Measurements from ENCODE around the gene MYO1E.

Gene MYO1E

GRCh38 chr15:59227021-59227420 lies 145.7 kb downstream of the MYO1E start:
- no peak for DNase-seq (ENCODE audit: low spot score)

DNA sequence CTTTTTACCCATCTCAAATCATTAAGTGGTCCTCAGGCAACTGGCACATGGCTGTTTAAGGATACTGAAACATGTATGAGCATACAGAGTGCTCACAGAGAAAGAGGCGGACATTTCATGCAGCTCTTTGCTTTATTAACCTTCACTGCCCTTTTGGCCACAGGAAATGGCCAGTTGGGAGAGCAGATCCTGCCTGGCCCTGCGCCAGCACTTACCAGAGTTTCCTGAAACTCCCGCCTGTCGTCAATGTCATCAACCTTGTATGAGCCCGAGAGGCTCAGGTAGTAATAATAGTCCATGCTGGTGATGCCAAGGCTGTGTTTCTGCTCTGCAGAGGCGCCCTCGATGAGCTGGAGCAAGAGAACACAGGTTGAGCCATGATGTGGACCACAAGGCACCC lies 148.2 kb downstream of the MYO1E start:
- DNase-seq (ENCODE audit: low spot score) = peak; percentile 46

GRCh38 chr15:59223736-59224135 lies 148.9 kb downstream of the MYO1E start:
- no peak for DNase-seq (ENCODE audit: low spot score)

GRCh38 chr15:59222906-59223550 lies 149.6 kb downstream of the MYO1E start:
- DNase-seq (ENCODE audit: low spot score) = no peak

DNA sequence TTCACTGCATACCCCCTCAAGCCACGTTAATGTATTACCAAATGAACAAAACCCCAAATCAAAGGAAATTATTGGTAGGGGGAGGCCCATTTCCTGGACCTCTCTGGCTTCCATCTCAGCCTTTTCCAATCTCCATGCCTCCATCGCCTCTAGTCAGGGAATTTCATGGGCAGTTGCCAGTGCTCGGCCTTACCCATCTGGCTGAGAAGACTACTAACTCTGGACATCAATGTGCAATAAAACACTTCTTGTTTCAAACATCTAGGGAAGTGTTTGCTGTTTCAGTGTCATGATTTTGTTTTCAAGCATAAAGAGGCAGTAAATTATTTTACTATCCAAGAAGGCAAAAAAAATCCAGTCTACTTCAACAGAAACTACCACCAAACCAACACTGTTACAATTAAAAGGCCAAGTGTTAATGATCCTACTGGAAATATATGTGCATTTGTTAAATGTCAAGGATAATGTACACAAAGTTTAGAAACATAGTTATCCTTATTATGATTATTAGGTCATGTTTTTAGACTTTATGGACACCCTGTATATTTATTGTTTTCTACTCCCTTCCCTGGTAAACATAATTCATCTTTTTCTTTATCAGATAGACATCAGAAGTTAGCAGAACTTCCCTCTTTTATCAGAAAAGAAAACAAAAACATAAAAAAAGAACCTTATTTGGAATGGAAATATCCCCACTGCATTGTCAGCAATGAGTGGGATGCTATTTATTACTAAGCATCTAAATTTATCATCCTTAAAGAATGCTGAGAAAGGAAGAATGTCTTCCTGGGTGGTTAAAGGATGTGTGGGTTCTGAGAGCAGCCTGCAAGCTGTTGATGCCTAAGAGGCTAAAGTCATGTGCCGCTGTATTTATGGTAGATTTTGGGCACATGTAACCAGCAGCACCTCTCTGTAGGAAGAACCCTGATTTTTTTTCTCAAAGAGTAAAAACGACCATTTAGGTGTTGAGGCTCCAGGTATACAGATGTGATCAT lies 150.9 kb downstream of the MYO1E start:
- peak; percentile 85 for DNase-seq (ENCODE audit: low spot score)

DNA sequence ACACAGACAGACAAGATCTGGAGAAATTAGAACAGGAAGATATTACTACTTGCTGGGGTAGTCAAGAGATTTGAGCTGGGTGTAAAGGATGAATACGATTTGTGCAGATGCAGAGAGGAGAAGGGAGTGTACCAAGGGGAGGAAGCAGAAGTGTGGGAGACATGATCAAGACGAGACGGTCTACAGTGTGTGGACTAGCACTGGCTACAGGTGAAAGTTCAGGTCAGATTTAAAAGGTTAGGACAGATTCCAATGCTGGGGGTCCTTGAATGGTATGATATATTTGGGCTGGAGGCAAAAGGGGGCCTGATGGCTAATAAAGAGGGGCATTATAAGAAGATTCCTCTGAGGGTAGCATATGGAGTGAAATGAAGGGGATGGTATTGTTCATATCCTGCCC lies 154.0 kb downstream of the MYO1E start:
- no peak for DNase-seq (ENCODE audit: low spot score)

DNA sequence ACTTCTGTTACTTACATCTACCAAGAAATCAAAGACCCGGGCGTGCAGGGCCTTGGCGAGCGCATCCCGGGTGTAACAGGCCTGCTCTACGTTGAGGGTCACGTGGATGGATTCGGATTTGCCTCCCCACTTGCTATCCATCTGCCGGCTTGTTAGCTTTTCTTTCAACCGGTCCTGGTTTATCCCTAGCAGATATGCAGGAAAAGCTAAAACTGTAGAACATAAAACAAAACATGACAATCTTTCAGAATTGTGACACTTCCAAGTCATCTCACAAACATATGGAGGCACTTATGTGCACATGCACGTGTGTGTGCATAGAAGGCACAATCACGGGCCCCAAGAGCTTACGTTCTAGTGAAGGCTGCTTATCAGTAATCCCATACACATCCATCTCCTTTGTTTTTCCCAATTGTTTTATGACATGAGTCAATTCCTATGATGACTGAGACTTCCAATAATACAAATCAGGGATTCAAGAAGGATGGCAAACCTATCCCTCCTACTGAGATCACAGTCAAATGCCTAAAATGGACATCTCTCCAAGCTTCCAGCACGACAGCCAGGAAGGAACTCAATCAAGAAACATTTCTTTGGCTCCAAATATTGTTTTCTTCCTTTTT lies 154.7 kb downstream of the MYO1E start:
- no peak for DNase-seq (ENCODE audit: low spot score)

DNA sequence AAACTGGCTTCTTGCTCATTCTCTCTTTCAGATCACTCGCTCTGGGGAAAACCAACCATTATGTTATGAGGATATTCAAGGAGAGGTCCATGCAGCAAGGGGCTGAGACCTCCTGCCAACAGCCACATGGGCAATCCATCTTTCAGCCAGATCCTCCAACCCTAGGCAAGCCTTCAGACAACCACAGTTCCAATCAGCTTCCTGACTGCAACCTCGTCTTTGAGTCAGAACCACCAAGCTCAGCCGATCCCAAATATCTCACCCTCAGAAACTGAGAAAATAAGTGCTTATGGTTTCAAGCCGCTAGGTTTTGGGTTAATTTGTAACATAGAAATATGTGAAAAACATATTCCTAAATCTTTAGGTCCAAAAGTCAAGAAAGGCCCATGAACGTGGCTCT lies 155.8 kb downstream of the MYO1E start:
- DNase-seq (ENCODE audit: low spot score) = no peak

DNA sequence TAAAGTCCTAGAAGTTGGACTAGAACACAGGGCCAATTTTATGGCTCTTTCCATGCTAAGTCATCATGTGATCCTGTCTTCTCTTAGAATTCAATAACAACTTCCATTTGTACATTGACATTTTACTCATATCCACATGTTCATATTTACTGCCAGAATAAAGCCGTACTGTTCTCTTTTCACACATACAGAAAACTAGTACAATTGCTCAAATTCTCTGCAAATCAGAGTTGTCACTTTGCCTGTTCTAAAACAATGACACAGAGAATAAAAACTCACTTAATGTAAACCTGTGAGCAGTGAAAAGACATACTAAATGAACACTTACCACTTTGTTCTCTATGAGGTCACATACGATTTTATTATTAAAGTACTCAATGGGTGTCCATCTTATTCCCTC lies 162.5 kb downstream of the MYO1E start:
- DNase-seq (ENCODE audit: low spot score) = no peak

- DNase-seq (ENCODE audit: low spot score) = no peak
These were observed 163.9 kb downstream of the MYO1E start for GRCh38 chr15:59208613-59209249.

GRCh38 chr15:59206623-59207183 lies 166.0 kb downstream of the MYO1E start, which contains the start of gene LDHAL6B:
Gene LDHAL6B, plus strand, starts transcription at chr15:59206843. Its CDS starts 98 bp downstream, at chr15:59206941.
- no peak for DNase-seq (ENCODE audit: low spot score)

- DNase-seq (ENCODE audit: low spot score) = no peak
These were observed 166.6 kb downstream of the MYO1E start for GRCh38 chr15:59205839-59206622.

- DNase-seq (ENCODE audit: low spot score) = no peak
These were observed 169.0 kb downstream of the MYO1E start for GRCh38 chr15:59203657-59204056.

- no peak for DNase-seq (ENCODE audit: low spot score)
These were observed 169.7 kb downstream of the MYO1E start for GRCh38 chr15:59203008-59203407.

DNA sequence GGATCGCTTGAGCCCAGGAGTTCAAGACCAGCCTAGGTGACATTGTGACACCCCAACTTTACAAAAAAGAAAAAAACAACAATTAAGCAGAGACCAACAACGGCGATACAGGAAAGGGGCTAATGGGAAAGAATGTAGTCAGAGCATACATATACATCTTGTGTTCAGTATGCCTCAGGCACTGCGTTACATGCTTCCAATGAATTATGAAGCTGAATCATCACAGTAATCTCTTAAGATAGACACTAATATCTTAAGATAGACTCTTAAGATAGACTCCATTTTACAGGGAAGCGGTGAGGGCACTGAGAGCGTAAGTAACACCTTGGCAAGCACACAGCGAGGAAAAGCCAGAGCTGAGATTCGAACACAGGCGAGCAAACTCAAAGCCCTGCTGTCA lies 172.1 kb downstream of the MYO1E start:
- no peak for DNase-seq (ENCODE audit: low spot score)

DNA sequence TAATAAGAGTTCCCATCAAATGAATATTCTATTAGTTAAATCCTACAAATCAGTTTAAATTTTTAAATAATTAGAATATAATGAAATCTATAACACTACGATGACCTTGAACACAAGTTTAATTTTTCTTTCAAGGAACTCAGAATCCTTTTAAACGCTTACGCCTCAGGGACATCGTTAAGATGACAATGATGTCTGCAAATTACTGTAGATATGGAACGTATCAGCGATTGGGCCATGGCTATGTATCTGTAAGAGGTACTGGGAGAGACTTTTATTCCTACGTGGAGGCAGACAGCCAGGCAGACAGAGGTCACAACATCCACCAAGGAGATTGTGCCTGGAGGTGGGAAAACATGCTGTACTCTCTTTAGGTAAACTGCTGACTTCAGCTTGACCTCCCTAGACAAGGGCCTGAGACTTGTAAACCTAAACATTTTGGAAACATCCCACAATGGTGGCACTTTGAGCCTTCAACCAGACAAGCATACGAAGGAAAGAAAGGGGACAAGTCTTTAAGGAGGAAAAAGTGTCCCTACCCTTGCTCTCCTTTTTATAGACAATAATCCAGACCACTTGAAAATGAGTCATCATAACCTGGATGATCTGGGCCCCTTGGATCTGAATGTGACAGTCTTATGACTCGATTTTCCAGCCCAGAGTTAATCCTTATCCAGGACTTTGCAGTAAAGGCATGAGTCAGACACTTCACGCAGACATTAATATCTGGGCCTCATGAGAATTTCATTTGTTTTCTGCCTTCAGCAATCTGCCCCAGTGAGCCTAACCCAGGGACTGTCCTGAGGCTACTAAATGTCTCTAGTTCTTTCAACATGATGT lies 172.8 kb downstream of the MYO1E start:
- DNase-seq (ENCODE audit: low spot score) = peak; percentile 90

GRCh38 chr15:59197454-59197853 lies 175.2 kb downstream of the MYO1E start:
- DNase-seq (ENCODE audit: low spot score) = no peak

- no peak for DNase-seq (ENCODE audit: low spot score)
These were observed 176.3 kb downstream of the MYO1E start for GRCh38 chr15:59196416-59196815.

GRCh38 chr15:59194639-59195325 lies 177.9 kb downstream of the MYO1E start:
- DNase-seq (ENCODE audit: low spot score) = no peak

DNA sequence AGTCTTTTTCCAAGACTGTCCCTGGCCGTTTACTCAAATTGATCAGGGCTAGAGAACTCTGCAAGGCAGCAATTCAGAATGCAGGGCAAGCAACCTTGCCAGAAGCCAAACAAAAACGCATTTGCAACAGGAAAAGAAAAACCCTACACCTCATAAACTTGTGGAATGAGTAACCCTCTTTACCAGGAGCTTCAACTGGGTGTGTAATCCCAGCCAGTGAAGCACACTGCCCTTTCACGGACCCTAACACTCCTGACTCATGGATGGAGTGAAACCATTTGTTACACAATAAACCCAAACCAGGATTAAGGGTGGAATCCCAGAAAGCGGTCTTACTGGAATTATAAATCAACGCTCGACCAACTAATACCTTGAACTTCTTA lies 180.8 kb downstream of the MYO1E start:
- peak; percentile 96 for DNase-seq (ENCODE audit: low spot score)

Measured in kidney tubule cell (primary cell).